KMS-11 (cell line): ENCODE data around the gene ZNF385B.

Experiments used
- H2AFZ ChIP-seq: fragments of 200-600 bp; sonication (generic); 2 replicates; pipeline ENCODE4 v1.6.1; 2016; ENCODE audit warnings: antibody characterized with exemption, mixed run types, low read depth
- H3K27ac ChIP-seq: fragments of 200-600 bp; sonication (generic); 2 replicates; pipeline ENCODE4 v1.6.1; 2016; ENCODE audit warnings: mild to moderate bottlenecking, mixed run types
- H3K27me3 ChIP-seq: fragments of 200-600 bp; sonication (generic); 2 replicates; pipeline ENCODE4 v1.6.1; 2017; ENCODE audit warnings: mild to moderate bottlenecking, low read depth, mixed run types, moderate library complexity; ENCODE audit not compliant: insufficient read depth
- H3K36me3 ChIP-seq: fragments of 200-600 bp; sonication (generic); 2 replicates; pipeline ENCODE4 v1.6.1; 2017; ENCODE audit warnings: mild to moderate bottlenecking, mixed run types; ENCODE audit not compliant: insufficient read depth
- H3K4me1 ChIP-seq: fragments of 200-600 bp; sonication (generic); 2 replicates; pipeline ENCODE4 v1.6.1; 2016; ENCODE audit warnings: mild to moderate bottlenecking, low read depth, mixed run types; ENCODE audit not compliant: poor library complexity, severe bottlenecking
- H3K4me2 ChIP-seq: fragments of 200-600 bp; sonication (generic); 2 replicates; pipeline ENCODE4 v1.7.0; 2016; ENCODE audit warnings: mild to moderate bottlenecking, mixed run types
- H3K4me3 ChIP-seq: fragments of 200-600 bp; sonication (generic); IDR thresholded peaks from 2 replicates; pipeline ENCODE4 v1.6.1; 2017; ENCODE audit warnings: low read depth, low read length, mixed read lengths; ENCODE audit not compliant: insufficient read depth
- H3K79me2 ChIP-seq: fragments of 200-600 bp; sonication (generic); 2 replicates; pipeline ENCODE4 v1.6.1; 2016; ENCODE audit warnings: low read depth, mixed run types; ENCODE audit not compliant: insufficient read depth
- H3K9ac ChIP-seq: fragments of 200-600 bp; sonication (generic); 2 replicates; pipeline ENCODE4 v1.6.1; 2016; ENCODE audit warnings: mild to moderate bottlenecking, mixed run types
- H4K20me1 ChIP-seq: fragments of 200-600 bp; sonication (generic); 2 replicates; pipeline ENCODE4 v1.6.1; 2016; ENCODE audit warnings: mild to moderate bottlenecking, mixed run types; ENCODE audit not compliant: insufficient read depth
- CTCF ChIP-seq: fragments of 200-600 bp; sonication (generic); conservative IDR thresholded peaks from 2 replicates; pipeline ENCODE4 v1.6.1; 2017; ENCODE audit warnings: low read depth, mild to moderate bottlenecking, antibody characterized with exemption, low read length, moderate library complexity, mixed read lengths

ZNF385B gene

GRCh38 chr2:179661986-179662385, 199.4 kb downstream of the ZNF385B start:
- Histone ChIP-seq H3K4me2 (peak overlapping the region; percentile 3; the same call in 1 of the 2 replicates), H3K79me2 (no peaks in the 10 kb centered on the region), H3K4me1 (peaks cover 16% of the 10 kb centered on the region), H3K36me3 (no peaks in the 10 kb centered on the region), H3K27me3 (no peaks in the 10 kb centered on the region), H3K9ac (no peak overlapping the region), H3K4me3 (no peak overlapping the region), H3K27ac (no peak overlapping the region), H4K20me1 (no peaks in the 10 kb centered on the region), H2AFZ (no peak overlapping the region)
- TF ChIP-seq CTCF: no peak

GRCh38 chr2:179657068-179657595, 204.3 kb downstream of the ZNF385B start:
- H3K4me3 ChIP-seq: no peak overlapping the region
- no peaks in the 10 kb centered on the region for H4K20me1 ChIP-seq
- no peaks in the 10 kb centered on the region for H3K36me3 ChIP-seq
- H3K27ac ChIP-seq: no peak overlapping the region
- peaks cover 7% of the 10 kb centered on the region for H3K4me1 ChIP-seq
- no peaks in the 10 kb centered on the region for H3K27me3 ChIP-seq
- no peak overlapping the region for H2AFZ ChIP-seq
- no peak for TF ChIP-seq CTCF
- H3K79me2 ChIP-seq: no peaks in the 10 kb centered on the region
- no peak overlapping the region for H3K4me2 ChIP-seq
- no peak overlapping the region for H3K9ac ChIP-seq

- H3K4me2 ChIP-seq: no peak overlapping the region
- no peaks in the 10 kb centered on the region for H3K4me1 ChIP-seq
- H3K27ac ChIP-seq: no peak overlapping the region
- no peaks in the 10 kb centered on the region for H3K79me2 ChIP-seq
- H3K27me3 ChIP-seq: no peaks in the 10 kb centered on the region
- no peaks in the 10 kb centered on the region for H3K36me3 ChIP-seq
- TF ChIP-seq CTCF: no peak
- no peak overlapping the region for H3K4me3 ChIP-seq
- no peak overlapping the region for H3K9ac ChIP-seq
- no peak overlapping the region for H2AFZ ChIP-seq
- no peaks in the 10 kb centered on the region for H4K20me1 ChIP-seq
Measured at GRCh38 chr2:179655627-179656026, 205.8 kb downstream of the ZNF385B start.

GRCh38 chr2:179654806-179655205, 206.6 kb downstream of the ZNF385B start:
- no peaks in the 10 kb centered on the region for H3K4me1 ChIP-seq
- H4K20me1 ChIP-seq: no peaks in the 10 kb centered on the region
- no peak for TF ChIP-seq CTCF
- no peak overlapping the region for H2AFZ ChIP-seq
- H3K4me3 ChIP-seq: no peak overlapping the region
- H3K79me2 ChIP-seq: no peaks in the 10 kb centered on the region
- H3K4me2 ChIP-seq: no peak overlapping the region
- no peaks in the 10 kb centered on the region for H3K27me3 ChIP-seq
- no peak overlapping the region for H3K9ac ChIP-seq
- no peaks in the 10 kb centered on the region for H3K36me3 ChIP-seq
- H3K27ac ChIP-seq: no peak overlapping the region
